HG03342 (cell line): Measurements from ENCODE around the gene CELA2A.

Experiments
- ATAC-seq: cut with Tn5 transposase; IDR thresholded peaks from one replicate; pipeline ENCODE4 v1.9.1; 2021; ENCODE audit warnings: mild to moderate bottlenecking, moderate library complexity; ENCODE audit not compliant: unreplicated experiment

CELA2A gene

GRCh38 chr1:15456313-15456954 lies at the start of gene CELA2A:
CELA2A (plus strand) TSS chr1:15456732; CDS start chr1:15456754, 22 bp downstream.
- ATAC-seq, result no peak

- ATAC-seq, result no peak
Observed at GRCh38 chr1:15407580-15407979, 49.0 kb upstream of the CELA2A start.

- no peak for ATAC-seq
Observed at GRCh38 chr1:15408890-15409387, 47.6 kb upstream of the CELA2A start.

GRCh38 chr1:15409388-15410222 lies 46.9 kb upstream of the CELA2A start, which contains the start of gene EFHD2:
EFHD2 (plus strand) TSS chr1:15409888; CDS start chr1:15409972, 84 bp downstream.
- ATAC-seq, result peak; percentile 66

GRCh38 chr1:15410223-15410883 lies 46.2 kb upstream of the CELA2A start:
- no peak for ATAC-seq

- ATAC-seq, result no peak
Observed at GRCh38 chr1:15410884-15411245, 45.7 kb upstream of the CELA2A start.

GRCh38 chr1:15411593-15412137 lies 44.9 kb upstream of the CELA2A start:
- ATAC-seq, result peak; percentile 50

- ATAC-seq, result no peak
Observed at GRCh38 chr1:15412175-15412800, 44.2 kb upstream of the CELA2A start.

GRCh38 chr1:15412843-15413242 lies 43.7 kb upstream of the CELA2A start:
- ATAC-seq, result no peak

GRCh38 chr1:15413563-15414444 lies 42.7 kb upstream of the CELA2A start:
- ATAC-seq, result no peak

GRCh38 chr1:15414445-15414983 lies 42.0 kb upstream of the CELA2A start:
- ATAC-seq, result no peak

- peak; percentile 45 for ATAC-seq
Observed at GRCh38 chr1:15417059-15417934, 39.2 kb upstream of the CELA2A start.

- no peak for ATAC-seq
Observed at GRCh38 chr1:15418806-15419515, 37.6 kb upstream of the CELA2A start.

- no peak for ATAC-seq
Observed at GRCh38 chr1:15420853-15421465, 35.6 kb upstream of the CELA2A start.

- no peak for ATAC-seq
Observed at GRCh38 chr1:15422871-15423270, 33.7 kb upstream of the CELA2A start.

- no peak for ATAC-seq
Observed at GRCh38 chr1:15423355-15424077, 33.0 kb upstream of the CELA2A start.

GRCh38 chr1:15424146-15424667 lies 32.3 kb upstream of the CELA2A start:
- ATAC-seq, result no peak
